Natural killer cell (primary cell): ENCODE results near the gene COL19A1. TPM values are rescaled to one million over a fixed set of nuclear protein-coding genes. Genes with fewer than 3 reads are reported as not detected.

Experiments used
- ATAC-seq, 3 donors: fragments of 150-1000 bp in 2 of 3; fragments of 200-7000 bp in 1 of 3; cut with Tn5 transposase; 1 replicate in 1 of 3; 2 replicates in 2 of 3; pipeline ENCODE4 v1.10.0; 2021; ENCODE audit warnings: mild to moderate bottlenecking in 2 of 3, moderate library complexity in 2 of 3
- DNase-seq, 2 donors: peaks; one replicate each; pipeline versions ENCODE4 v3.0.0 to v3.0.0-alpha.2; 2013 to 2021; ENCODE audit warnings: mixed read lengths in 1 of 2
- H3K27ac ChIP-seq: one replicate; pipeline ENCODE4 v1.5.1; 2013; ENCODE audit warnings: mild to moderate bottlenecking, low read length
- H3K27me3 ChIP-seq: one replicate; pipeline ENCODE4 v1.6.1; 2013; ENCODE audit warnings: low read length; ENCODE audit not compliant: control insufficient read depth, insufficient read depth
- H3K36me3 ChIP-seq: one replicate; pipeline ENCODE4 v1.6.1; 2013; ENCODE audit warnings: low read length; ENCODE audit not compliant: control insufficient read depth, insufficient read depth
- H3K4me1 ChIP-seq: one replicate; pipeline ENCODE4 v1.6.1; 2013; ENCODE audit warnings: low read length; ENCODE audit not compliant: control insufficient read depth, insufficient read depth
- H3K4me3 ChIP-seq: one replicate; pipeline ENCODE4 v1.5.1; 2013; ENCODE audit warnings: low read length
- H3K9me3 ChIP-seq: one replicate; pipeline ENCODE4 v1.6.1; 2013; ENCODE audit warnings: low read length; ENCODE audit not compliant: control insufficient read depth, insufficient read depth
- H3K27ac Mint-ChIP-seq, 2 donors: one replicate each; pipeline ENCODE4 v1.8.0; 2022; ENCODE audit warnings: mild to moderate bottlenecking in 2 of 2, mixed read lengths in 2 of 2, moderate library complexity in 1 of 2
- H3K27me3 Mint-ChIP-seq, 2 donors: one replicate each; pipeline ENCODE4 v1.8.0; 2022; ENCODE audit warnings: low read depth in 2 of 2, mixed read lengths in 2 of 2
- H3K36me3 Mint-ChIP-seq: one replicate; pipeline ENCODE4 v1.8.0; 2022; ENCODE audit warnings: mixed read lengths
- H3K4me1 Mint-ChIP-seq, 2 donors: one replicate each; pipeline ENCODE4 v1.8.0; 2022; ENCODE audit warnings: mixed read lengths in 2 of 2
- H3K4me3 Mint-ChIP-seq: one replicate; pipeline ENCODE4 v1.8.0; 2022; ENCODE audit warnings: mild to moderate bottlenecking, moderate library complexity, mixed read lengths
- H3K9me3 Mint-ChIP-seq, 2 donors: one replicate each; pipeline ENCODE4 v1.8.0; 2022; ENCODE audit warnings: mixed read lengths in 2 of 2
- WGBS: methylation state at CpG from one replicate; pipeline ENCODE4 v1.1.7; 2013; ENCODE audit warnings: missing lambda C conversion rate; ENCODE audit not compliant: insufficient coverage; 5-methylcytosine and 5-hydroxymethylcytosine counted together
- intact Hi-C: fragments of 100-400 bp; cut with micrococcal nuclease; formaldehyde crosslinking; loops from one replicate; pipeline ENCODE4 v1.14.2; 2022
- total RNA-seq, 4 donors: library from RNA; stranded (reverse); fragments of 120-200 nt in 1 of 4; gene quantifications; one replicate each; pipeline versions ENCODE4 v1.2.3 to v1.2.4, GENCODE V29; 2013 to 2022
- TF ChIP-seq, protein P1 (sequence below): fragments of 200-600 bp; IDR thresholded peaks from one replicate; pipeline ENCODE4 v1.8.0; 2022; ENCODE audit warnings: antibody characterized with exemption

The COL19A1 gene
- total RNA-seq, 3 donors from 2014 or later (not counting 1 experiment from before 2014, with no cell fraction given) = 0.07 to 0.33 (median 0.18) TPM

GRCh38 chr6:70180183-70180900 lies 314.0 kb downstream of the COL19A1 start:
- no peaks in the 10 kb centered on the region for H3K27me3 ChIP-seq
- no peak overlapping the region for H3K27ac ChIP-seq
- Mint-ChIP-seq H3K27ac (no peak overlapping the region), H3K4me1 (no peaks in the 10 kb centered on the region), H3K36me3 (no peaks in the 10 kb centered on the region), H3K4me3 (no peak overlapping the region), H3K9me3 (no peaks in the 10 kb centered on the region), H3K27me3 (no peaks in the 10 kb centered on the region)
- ATAC-seq (no peak), DNase-seq (no peak)
- no peaks in the 10 kb centered on the region for H3K4me1 ChIP-seq
- no peaks in the 10 kb centered on the region for H3K36me3 ChIP-seq
- intact Hi-C loops = no loop called here
- H3K9me3 ChIP-seq = no peaks in the 10 kb centered on the region
- 79% methylated on average over 2 of the region's 2 CpGs for WGBS
- H3K4me3 ChIP-seq = no peak overlapping the region
- TF ChIP-seq, protein P1, sequence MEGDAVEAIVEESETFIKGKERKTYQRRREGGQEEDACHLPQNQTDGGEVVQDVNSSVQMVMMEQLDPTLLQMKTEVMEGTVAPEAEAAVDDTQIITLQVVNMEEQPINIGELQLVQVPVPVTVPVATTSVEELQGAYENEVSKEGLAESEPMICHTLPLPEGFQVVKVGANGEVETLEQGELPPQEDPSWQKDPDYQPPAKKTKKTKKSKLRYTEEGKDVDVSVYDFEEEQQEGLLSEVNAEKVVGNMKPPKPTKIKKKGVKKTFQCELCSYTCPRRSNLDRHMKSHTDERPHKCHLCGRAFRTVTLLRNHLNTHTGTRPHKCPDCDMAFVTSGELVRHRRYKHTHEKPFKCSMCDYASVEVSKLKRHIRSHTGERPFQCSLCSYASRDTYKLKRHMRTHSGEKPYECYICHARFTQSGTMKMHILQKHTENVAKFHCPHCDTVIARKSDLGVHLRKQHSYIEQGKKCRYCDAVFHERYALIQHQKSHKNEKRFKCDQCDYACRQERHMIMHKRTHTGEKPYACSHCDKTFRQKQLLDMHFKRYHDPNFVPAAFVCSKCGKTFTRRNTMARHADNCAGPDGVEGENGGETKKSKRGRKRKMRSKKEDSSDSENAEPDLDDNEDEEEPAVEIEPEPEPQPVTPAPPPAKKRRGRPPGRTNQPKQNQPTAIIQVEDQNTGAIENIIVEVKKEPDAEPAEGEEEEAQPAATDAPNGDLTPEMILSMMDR = no peak

DNA sequence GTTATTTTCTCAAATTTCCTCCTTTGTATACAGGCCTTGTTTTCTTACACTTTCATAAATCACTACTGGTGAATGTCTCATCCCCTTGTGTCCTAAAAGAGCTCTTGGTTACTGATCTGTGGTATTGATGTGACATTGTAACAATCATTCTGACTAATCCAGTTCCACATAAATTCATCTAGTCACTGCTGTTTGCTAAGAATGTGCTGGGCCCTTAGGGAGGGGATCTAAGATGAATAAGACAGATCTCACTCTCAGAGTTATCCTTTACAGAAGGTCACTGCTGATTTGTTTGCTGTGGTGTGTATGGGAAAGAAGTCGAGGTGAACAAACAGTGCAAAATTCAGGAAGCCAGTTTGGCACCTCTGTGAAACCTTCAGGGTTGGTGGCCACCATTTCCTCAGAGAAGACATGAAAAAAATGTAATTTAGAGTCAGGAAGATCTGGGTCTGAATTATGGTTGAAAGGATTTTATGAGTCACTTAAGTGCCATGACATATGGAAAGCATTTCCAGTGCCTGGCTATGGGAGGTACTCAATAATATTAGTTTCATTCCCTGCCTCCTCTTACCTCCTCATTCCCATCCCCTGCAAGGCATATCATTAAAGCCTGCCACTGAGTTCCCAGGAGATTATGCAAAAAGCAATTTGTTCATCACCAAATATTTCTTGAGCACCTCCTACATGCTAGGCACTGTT lies 314.7 kb downstream of the COL19A1 start:
- no peak overlapping the region for H3K4me3 Mint-ChIP-seq
- 58% methylated on average over 1 of the region's 1 CpG for WGBS
- DNase-seq (no peak), ATAC-seq (no peak)
- H3K27ac Mint-ChIP-seq = no peak overlapping the region
- H3K36me3 Mint-ChIP-seq = no peaks in the 10 kb centered on the region
- Histone ChIP-seq H3K4me3 (no peak overlapping the region), H3K27me3 (no peaks in the 10 kb centered on the region), H3K36me3 (no peaks in the 10 kb centered on the region), H3K9me3 (no peaks in the 10 kb centered on the region), H3K27ac (no peak overlapping the region), H3K4me1 (no peaks in the 10 kb centered on the region)
- no peaks in the 10 kb centered on the region for H3K4me1 Mint-ChIP-seq
- TF ChIP-seq, protein P1 = no peak
- no peaks in the 10 kb centered on the region for H3K9me3 Mint-ChIP-seq
- H3K27me3 Mint-ChIP-seq = no peaks in the 10 kb centered on the region
- intact Hi-C loops = no loop called here

DNA sequence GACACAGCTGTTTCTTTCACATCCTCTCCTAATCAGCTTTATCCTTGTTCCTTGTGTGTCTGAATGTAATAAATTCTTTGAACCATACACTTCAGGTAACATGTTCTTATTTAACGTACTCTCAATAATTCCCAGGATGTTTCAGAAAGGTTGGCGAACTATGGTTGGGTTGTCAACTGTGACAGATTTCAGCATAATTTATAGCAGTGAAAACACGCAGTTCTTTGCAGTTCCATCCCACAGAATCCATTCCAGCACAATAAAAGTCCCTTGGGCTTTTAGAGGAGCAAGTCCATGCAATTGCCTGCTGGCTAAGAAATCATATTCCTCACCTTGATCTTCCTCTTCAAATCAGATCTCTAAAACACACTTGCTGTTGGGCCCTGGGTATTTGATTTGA lies 317.2 kb downstream of the COL19A1 start:
- ATAC-seq = no peak
- Histone ChIP-seq H3K27ac (no peak overlapping the region), H3K9me3 (no peaks in the 10 kb centered on the region), H3K36me3 (no peaks in the 10 kb centered on the region), H3K27me3 (no peaks in the 10 kb centered on the region), H3K4me1 (no peaks in the 10 kb centered on the region), H3K4me3 (no peak overlapping the region)
- Mint-ChIP-seq H3K27me3 (no peaks in the 10 kb centered on the region), H3K4me1 (no peaks in the 10 kb centered on the region), H3K36me3 (no peaks in the 10 kb centered on the region), H3K4me3 (no peak overlapping the region), H3K27ac (no peak overlapping the region), H3K9me3 (peaks cover 0 to 2% of the 10 kb centered on the region in 2 donors)
- no peak for DNase-seq
- intact Hi-C loops = no loop called here
- 68% methylated on average over 3 of the region's 3 CpGs for WGBS
- TF ChIP-seq, protein P1 = no peak
